ENCODE measurements around the gene NGEF.

The NGEF gene

GRCh38 chr2:232997749-232998665 is 15.0 kb downstream of the NGEF start:
- no peak for DNase-seq

- no peak for DNase-seq
Observed at GRCh38 chr2:232994446-232994845, 18.6 kb downstream of the NGEF start.

- DNase-seq: no peak
Observed at GRCh38 chr2:232993231-232993821, 19.7 kb downstream of the NGEF start.

- no peak for DNase-seq
Observed at GRCh38 chr2:232986155-232986554, 26.9 kb downstream of the NGEF start.

GRCh38 chr2:232984451-232985207 is 28.4 kb downstream of the NGEF start:
- DNase-seq: no peak

GRCh38 chr2:232983669-232984140 is 29.4 kb downstream of the NGEF start:
- no peak for DNase-seq

- no peak for DNase-seq
Observed at GRCh38 chr2:232982926-232983668, 30.0 kb downstream of the NGEF start.

GRCh38 chr2:232981767-232982360 is 31.2 kb downstream of the NGEF start:
- no peak for DNase-seq

- no peak for DNase-seq
Observed at GRCh38 chr2:232981356-232981755, 31.7 kb downstream of the NGEF start.

- DNase-seq: no peak
Observed at GRCh38 chr2:232980683-232981082, 32.4 kb downstream of the NGEF start.

- DNase-seq: no peak
Observed at GRCh38 chr2:232979871-232980461, 33.1 kb downstream of the NGEF start.

GRCh38 chr2:232977438-232977971 is 35.6 kb downstream of the NGEF start:
- no peak for DNase-seq

GRCh38 chr2:232976666-232977437 is 36.2 kb downstream of the NGEF start:
- DNase-seq: no peak

GRCh38 chr2:232976176-232976575 is 36.9 kb downstream of the NGEF start:
- DNase-seq: no peak

GRCh38 chr2:232974396-232974795 is 38.7 kb downstream of the NGEF start:
- no peak for DNase-seq

GRCh38 chr2:232973796-232974195 is 39.3 kb downstream of the NGEF start:
- DNase-seq: no peak

- no peak for DNase-seq
Observed at GRCh38 chr2:232973011-232973735, 39.9 kb downstream of the NGEF start.

GRCh38 chr2:232971744-232972143 is 41.3 kb downstream of the NGEF start:
- no peak for DNase-seq

GRCh38 chr2:232970051-232970450 is 43.0 kb downstream of the NGEF start:
- no peak for DNase-seq

- no peak for DNase-seq
Observed at GRCh38 chr2:232967474-232967873, 45.6 kb downstream of the NGEF start.
